WI38 (cell line): ENCODE results near the gene SUPT5H.

Experiments used
- H3K4me3 ChIP-seq: 2 replicates; pipeline ENCODE4 v1.5.1; 2011; ENCODE audit warnings: low read depth, mild to moderate bottlenecking, control low read depth, low read length
- TF ChIP-seq, protein P1 (sequence below): IDR thresholded peaks from 2 replicates; pipeline ENCODE4 v1.5.1; 2012; ENCODE audit warnings: low read depth, mild to moderate bottlenecking, control low read depth, low read length

SUPT5H gene

DNA sequence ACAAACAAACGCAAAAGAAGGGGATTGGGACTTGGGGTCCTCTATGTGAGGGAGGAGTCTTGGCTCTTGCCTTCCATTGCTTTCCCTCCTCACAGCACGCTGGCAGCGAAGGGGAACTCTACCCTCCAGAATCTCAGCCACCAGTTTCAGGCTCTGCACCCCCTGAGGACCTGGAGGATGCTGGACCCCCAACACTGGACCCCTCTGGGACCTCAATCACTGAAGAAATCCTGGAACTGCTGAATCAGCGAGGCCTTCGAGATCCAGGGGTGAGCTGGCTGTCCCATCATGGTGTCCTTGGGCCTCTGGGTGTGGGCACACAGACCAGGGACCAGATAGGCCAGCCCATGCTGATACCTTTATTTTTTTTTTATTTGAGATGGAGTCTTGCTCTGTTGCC, 23.4 kb upstream of the SUPT5H start:
- TF ChIP-seq, protein P1, sequence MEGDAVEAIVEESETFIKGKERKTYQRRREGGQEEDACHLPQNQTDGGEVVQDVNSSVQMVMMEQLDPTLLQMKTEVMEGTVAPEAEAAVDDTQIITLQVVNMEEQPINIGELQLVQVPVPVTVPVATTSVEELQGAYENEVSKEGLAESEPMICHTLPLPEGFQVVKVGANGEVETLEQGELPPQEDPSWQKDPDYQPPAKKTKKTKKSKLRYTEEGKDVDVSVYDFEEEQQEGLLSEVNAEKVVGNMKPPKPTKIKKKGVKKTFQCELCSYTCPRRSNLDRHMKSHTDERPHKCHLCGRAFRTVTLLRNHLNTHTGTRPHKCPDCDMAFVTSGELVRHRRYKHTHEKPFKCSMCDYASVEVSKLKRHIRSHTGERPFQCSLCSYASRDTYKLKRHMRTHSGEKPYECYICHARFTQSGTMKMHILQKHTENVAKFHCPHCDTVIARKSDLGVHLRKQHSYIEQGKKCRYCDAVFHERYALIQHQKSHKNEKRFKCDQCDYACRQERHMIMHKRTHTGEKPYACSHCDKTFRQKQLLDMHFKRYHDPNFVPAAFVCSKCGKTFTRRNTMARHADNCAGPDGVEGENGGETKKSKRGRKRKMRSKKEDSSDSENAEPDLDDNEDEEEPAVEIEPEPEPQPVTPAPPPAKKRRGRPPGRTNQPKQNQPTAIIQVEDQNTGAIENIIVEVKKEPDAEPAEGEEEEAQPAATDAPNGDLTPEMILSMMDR: no peak

DNA sequence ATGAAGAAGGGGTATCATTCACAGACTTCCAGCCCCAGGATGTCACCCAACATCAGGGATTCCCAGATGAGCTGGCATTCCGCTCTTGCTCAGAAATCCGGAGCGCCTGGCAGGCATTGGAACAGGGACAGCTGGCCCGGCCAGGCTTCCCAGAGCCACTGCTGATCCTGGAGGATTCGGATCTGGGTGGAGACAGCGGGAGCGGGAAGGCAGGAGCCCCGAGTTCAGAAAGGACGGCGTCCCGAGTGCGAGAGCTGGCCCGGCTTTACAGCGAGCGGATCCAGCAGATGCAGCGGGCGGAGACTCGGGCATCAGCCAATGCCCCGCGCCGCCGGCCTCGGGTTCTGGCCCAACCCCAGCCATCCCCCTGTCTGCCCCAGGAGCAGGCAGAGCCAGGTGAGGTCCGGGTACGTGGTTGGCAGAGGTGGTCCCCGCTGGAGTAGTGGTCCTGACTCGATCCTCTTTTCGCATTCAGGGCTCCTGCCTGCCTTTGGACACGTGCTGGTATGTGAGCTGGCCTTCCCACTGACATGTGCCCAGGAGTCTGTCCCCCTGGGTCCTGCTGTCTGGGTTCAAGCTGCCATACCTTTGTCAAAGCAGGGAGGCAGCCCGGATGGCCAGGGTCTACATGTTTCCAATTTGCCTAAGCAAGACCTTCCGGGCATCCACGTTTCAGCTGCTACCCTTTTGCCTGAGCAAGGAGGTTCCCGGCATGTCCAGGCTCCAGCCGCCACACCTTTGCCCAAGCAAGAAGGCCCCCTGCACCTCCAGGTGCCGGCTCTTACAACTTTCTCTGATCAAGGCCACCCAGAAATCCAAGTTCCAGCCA, 21.9 kb upstream of the SUPT5H start:
- no peak overlapping the region for H3K4me3 ChIP-seq
- TF ChIP-seq, protein P1: no peak

More for the DNA sequence above, 23.4 kb upstream of the SUPT5H start:
- H3K4me3 ChIP-seq: no peak overlapping the region

DNA sequence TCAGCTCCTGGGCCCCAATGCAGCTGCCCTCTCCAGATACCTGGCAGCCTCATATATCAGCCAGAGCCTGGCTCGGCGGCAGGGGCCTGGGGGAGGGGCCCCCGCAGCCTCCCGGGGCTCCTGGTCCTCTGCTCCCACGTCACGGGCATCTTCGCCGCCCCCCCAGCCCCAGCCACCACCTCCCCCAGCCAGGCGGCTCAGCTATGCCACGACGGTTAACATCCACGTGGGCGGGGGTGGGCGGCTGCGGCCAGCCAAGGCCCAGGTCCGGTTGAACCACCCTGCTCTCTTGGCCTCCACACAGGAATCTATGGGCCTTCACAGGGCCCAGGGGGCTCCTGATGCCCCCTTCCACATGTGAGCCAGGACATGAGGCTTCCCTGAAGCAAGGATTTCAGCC, 20.4 kb upstream of the SUPT5H start:
- TF ChIP-seq, protein P1: no peak
- H3K4me3 ChIP-seq: no peak overlapping the region

DNA sequence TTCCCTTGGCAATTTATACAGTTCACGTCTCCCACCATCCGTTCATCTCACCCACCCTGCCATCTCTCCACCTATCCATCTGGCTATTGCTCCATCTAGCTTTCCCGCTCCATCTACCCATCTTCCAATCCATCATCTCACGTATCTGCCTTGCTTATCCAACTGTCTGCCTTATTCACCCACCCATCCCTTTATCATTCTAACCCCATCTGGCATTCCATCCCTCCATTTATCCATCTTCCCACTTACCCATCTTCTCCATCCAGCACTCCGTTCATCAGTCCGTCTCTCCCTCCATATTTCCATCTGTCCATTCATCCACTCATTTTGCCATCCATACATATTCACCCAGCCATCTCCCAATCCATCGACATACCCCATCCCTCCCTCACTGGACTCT, 19.6 kb upstream of the SUPT5H start:
- TF ChIP-seq, protein P1: no peak
- H3K4me3 ChIP-seq: no peak overlapping the region

DNA sequence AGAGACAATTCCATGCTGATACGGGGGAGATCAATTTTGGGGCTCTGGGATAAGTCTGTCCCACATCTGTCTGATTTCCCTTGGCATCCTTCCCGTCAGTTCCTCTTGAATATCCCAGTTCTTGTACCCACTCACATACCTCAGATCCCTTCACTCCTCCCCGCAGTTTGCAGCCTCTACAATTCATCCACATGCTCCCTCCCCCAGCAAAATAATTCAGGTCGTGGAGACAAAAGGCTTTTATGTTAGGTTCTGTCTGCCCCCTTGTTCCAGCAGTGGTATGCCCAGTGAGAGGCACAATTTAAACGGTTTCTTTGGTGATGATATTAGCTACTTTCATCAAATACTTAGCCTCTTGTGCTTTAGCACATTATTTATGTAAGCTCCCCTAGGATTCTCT, 19.2 kb upstream of the SUPT5H start:
- TF ChIP-seq, protein P1: no peak
- no peak overlapping the region for H3K4me3 ChIP-seq

DNA sequence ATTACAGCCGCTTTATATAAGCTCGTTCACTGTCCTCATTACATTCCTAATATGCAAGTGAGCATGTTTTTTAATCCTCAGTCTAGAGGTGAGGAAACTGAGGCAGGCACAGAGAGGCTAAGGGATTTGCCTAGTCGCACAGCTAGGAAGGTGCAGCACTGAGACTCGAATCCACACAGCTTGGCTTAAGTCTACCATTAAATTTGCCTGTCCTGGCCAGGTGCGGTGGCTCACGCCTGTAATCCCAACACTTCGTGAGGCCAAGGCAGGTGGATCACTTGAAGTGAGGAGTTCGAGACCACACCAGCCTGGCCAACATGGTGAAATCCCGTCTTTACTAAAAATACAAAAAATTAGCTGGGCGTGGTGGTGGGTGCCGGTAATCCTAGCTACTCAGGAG, 17.7 kb upstream of the SUPT5H start:
- TF ChIP-seq, protein P1: no peak
- no peak overlapping the region for H3K4me3 ChIP-seq

DNA sequence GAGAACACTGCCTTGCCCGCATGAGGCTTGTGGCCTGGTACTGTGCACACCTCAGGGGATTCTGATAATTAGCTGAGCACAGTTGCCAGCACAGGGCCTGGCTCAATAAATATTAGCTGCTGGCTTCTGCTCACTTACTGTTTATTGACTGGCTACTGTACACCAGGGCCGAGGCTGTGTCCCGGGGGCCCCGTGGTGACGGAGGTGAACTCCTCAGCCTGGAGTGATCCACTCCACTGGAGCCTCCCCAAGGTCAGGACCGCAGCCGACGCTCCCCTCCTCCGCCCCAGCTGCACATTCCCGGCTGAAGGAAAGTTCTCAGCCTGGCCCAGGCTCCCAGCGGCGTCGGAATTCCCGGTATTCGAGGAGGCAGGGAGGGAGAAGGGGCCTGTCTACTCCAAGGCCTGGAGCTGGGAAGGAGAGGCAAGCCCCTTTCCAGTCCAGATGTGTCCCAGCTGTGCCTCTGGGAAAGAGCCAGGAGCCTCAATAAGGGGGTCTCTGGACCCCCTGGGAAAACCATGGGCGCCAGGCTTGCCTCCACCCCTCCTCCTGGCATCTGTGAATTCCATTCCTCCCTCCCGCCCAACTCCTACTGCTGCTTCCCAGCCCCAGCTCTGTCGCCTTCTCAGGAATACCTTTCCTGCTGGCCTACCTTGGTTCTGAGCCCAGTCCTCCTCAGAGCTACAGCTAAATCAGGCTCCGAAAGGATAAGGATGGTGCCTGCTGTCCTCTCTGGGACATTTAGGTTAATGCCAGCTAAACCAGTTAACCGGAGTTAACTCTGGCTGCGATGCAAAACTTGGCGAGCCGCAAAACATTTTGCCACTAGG, 16.9 kb upstream of the SUPT5H start:
- TF ChIP-seq, protein P1: no peak
- H3K4me3 ChIP-seq: no peak overlapping the region
